Lower lobe of right lung (tissue), 2 donors: ENCODE results near the gene APOLD1. TPM values are rescaled to one million over a fixed set of nuclear protein-coding genes. Genes with fewer than 3 reads are reported as not detected.

Source experiments
- ATAC-seq, 2 donors: fragments of 200-7000 bp; cut with Tn5 transposase; one replicate each; pipeline ENCODE4 v1.9.1; 2020 to 2022; ENCODE audit warnings: mild to moderate bottlenecking in 2 of 2, moderate library complexity in 2 of 2
- DNase-seq: peaks from one replicate; pipeline ENCODE4 v3.0.0-alpha.2; 2020
- H3K27ac ChIP-seq: fragments of 200-600 bp; one replicate; pipeline ENCODE4 v1.8.0; 2022
- H3K27me3 ChIP-seq: fragments of 200-600 bp; one replicate; pipeline ENCODE4 v1.8.0; 2022; ENCODE audit warnings: low read depth
- H3K36me3 ChIP-seq: fragments of 200-600 bp; one replicate; pipeline ENCODE4 v1.8.0; 2022; ENCODE audit warnings: mild to moderate bottlenecking
- H3K4me1 ChIP-seq: fragments of 200-600 bp; one replicate; pipeline ENCODE4 v1.8.0; 2022
- H3K4me3 ChIP-seq: fragments of 200-600 bp; one replicate; pipeline ENCODE4 v1.8.0; 2022; ENCODE audit warnings: mild to moderate bottlenecking
- H3K9me3 ChIP-seq: fragments of 200-600 bp; one replicate; pipeline ENCODE4 v1.8.0; 2022
- CTCF ChIP-seq: fragments of 200-600 bp; IDR thresholded peaks from one replicate; pipeline ENCODE4 v1.8.0; 2022; ENCODE audit warnings: antibody characterized with exemption, mild to moderate bottlenecking
- intact Hi-C: fragments of 100-400 bp; cut with DNase I; formaldehyde crosslinking; loops from one replicate; pipeline ENCODE4 v1.11.0; 2022
- total RNA-seq: library from RNA; stranded (reverse); fragmentation: NEBNext Ultra II Directional; extraction: Animal tissue kit (Norgen Biotek cat#: 25700); gene quantifications from one replicate; pipeline ENCODE4 v1.2.1, GENCODE V29; 2021
- donor health status: DM: no; HTN: yes; CAD: no; lungs with severe emphysema.

APOLD1 gene
- total RNA-seq, 1 donor from 2014 or later: 11.0 TPM

DNA sequence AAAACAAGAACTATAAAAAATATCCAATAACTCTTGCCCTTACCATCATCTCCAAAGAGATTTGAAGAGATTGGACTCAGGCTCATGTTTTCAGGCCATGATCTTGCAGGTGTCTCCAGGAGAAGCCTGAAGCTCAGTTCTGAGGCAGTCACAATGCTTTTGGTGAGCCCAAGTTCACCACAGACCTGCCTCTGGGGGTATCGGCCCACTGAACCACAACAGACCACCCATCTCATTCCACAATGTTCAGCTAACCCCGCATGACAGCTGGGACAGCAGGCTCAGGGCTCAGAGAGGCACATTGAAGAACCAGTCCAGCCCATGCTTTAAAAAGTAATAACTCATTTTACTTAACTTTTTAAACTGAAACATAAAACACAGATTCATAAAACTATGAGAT lies 28.3 kb upstream of the APOLD1 start:
- ATAC-seq: no peak
- no peak for DNase-seq
- intact Hi-C loops: no loop called here
- no peak for TF ChIP-seq CTCF
- H3K36me3 ChIP-seq: no peaks in the 10 kb centered on the region
- no peak overlapping the region for H3K4me3 ChIP-seq
- H3K4me1 ChIP-seq: no peaks in the 10 kb centered on the region
- no peaks in the 10 kb centered on the region for H3K9me3 ChIP-seq
- H3K27ac ChIP-seq: no peak overlapping the region
- no peaks in the 10 kb centered on the region for H3K27me3 ChIP-seq

GRCh38 chr12:12759234-12759915 lies 26.1 kb upstream of the APOLD1 start:
- H3K36me3 ChIP-seq: no peaks in the 10 kb centered on the region
- H3K4me3 ChIP-seq: no peak overlapping the region
- intact Hi-C loops: no loop called here
- no peak for DNase-seq
- ATAC-seq: no peak
- no peaks in the 10 kb centered on the region for H3K27me3 ChIP-seq
- H3K27ac ChIP-seq: no peak overlapping the region
- TF ChIP-seq CTCF: no peak
- no peaks in the 10 kb centered on the region for H3K9me3 ChIP-seq
- no peaks in the 10 kb centered on the region for H3K4me1 ChIP-seq

GRCh38 chr12:12764824-12765223 lies 20.6 kb upstream of the APOLD1 start:
- Histone ChIP-seq H3K9me3 (no peaks in the 10 kb centered on the region), H3K27ac (no peak overlapping the region), H3K4me3 (no peak overlapping the region), H3K36me3 (no peaks in the 10 kb centered on the region), H3K4me1 (no peaks in the 10 kb centered on the region), H3K27me3 (no peaks in the 10 kb centered on the region)
- intact Hi-C loops: no loop called here
- DNase-seq (no peak), ATAC-seq (no peak)
- TF ChIP-seq CTCF: no peak

- Histone ChIP-seq H3K36me3 (no peaks in the 10 kb centered on the region), H3K9me3 (peaks cover 4% of the 10 kb centered on the region), H3K27ac (no peak overlapping the region), H3K4me3 (no peak overlapping the region), H3K27me3 (no peaks in the 10 kb centered on the region), H3K4me1 (no peaks in the 10 kb centered on the region)
- no peak for TF ChIP-seq CTCF
- DNase-seq (no peak), ATAC-seq (no peak)
- intact Hi-C loops: no loop called here
Observed at GRCh38 chr12:12770262-12770661, 15.2 kb upstream of the APOLD1 start.

- TF ChIP-seq CTCF: no peak
- H3K27me3 ChIP-seq: no peaks in the 10 kb centered on the region
- intact Hi-C loops: no loop called here
- H3K27ac ChIP-seq: no peak overlapping the region
- H3K36me3 ChIP-seq: no peaks in the 10 kb centered on the region
- H3K9me3 ChIP-seq: peaks cover 4% of the 10 kb centered on the region
- ATAC-seq: no peak
- DNase-seq: no peak
- no peak overlapping the region for H3K4me3 ChIP-seq
- peaks cover 10% of the 10 kb centered on the region for H3K4me1 ChIP-seq
Observed at GRCh38 chr12:12774791-12775190, 10.7 kb upstream of the APOLD1 start.
